Measurements from ENCODE around the gene STARD10.

Gene STARD10

GRCh38 chr11:72745925-72746550 is 47.8 kb downstream of the STARD10 start:
- TF ChIP-seq CTCF (IDR thresholded peaks at IDR 0.05; ENCODE audit: borderline replicate concordance, insufficient read depth, low read depth, low read length), result no peak
- no peak overlapping the region for H3K4me3 ChIP-seq (ENCODE audit: low read depth, low read length)

- no peak for TF ChIP-seq CTCF (IDR thresholded peaks at IDR 0.05; ENCODE audit: borderline replicate concordance, insufficient read depth, low read depth, low read length)
- no peak overlapping the region for H3K4me3 ChIP-seq (ENCODE audit: low read depth, low read length)
Measured at GRCh38 chr11:72745511-72745910, 48.3 kb downstream of the STARD10 start.

- no peak overlapping the region for H3K4me3 ChIP-seq (ENCODE audit: low read depth, low read length)
- no peak for TF ChIP-seq CTCF (IDR thresholded peaks at IDR 0.05; ENCODE audit: borderline replicate concordance, insufficient read depth, low read depth, low read length)
Measured at GRCh38 chr11:72744474-72744873, 49.4 kb downstream of the STARD10 start.

GRCh38 chr11:72743321-72744221 is 50.3 kb downstream of the STARD10 start:
- no peak overlapping the region for H3K4me3 ChIP-seq (ENCODE audit: low read depth, low read length)
- no peak for TF ChIP-seq CTCF (IDR thresholded peaks at IDR 0.05; ENCODE audit: borderline replicate concordance, insufficient read depth, low read depth, low read length)

GRCh38 chr11:72742513-72743320 is 51.1 kb downstream of the STARD10 start:
- no peak for TF ChIP-seq CTCF (IDR thresholded peaks at IDR 0.05; ENCODE audit: borderline replicate concordance, insufficient read depth, low read depth, low read length)
- H3K4me3 ChIP-seq (ENCODE audit: low read depth, low read length), result no peak overlapping the region

- no peak overlapping the region for H3K4me3 ChIP-seq (ENCODE audit: low read depth, low read length)
- TF ChIP-seq CTCF (IDR thresholded peaks at IDR 0.05; ENCODE audit: borderline replicate concordance, insufficient read depth, low read depth, low read length), result no peak
Measured at GRCh38 chr11:72741849-72742512, 51.9 kb downstream of the STARD10 start.

All from GM12875 (cell line).